ENCODE results near the gene DELE1. TPM values are rescaled to one million over a fixed set of nuclear protein-coding genes. Genes with fewer than 3 reads are reported as not detected.

The DELE1 gene
- total and polyA plus RNA-seq, 4 donors: 46.3 to 141 (median 69.2) TPM

DNA sequence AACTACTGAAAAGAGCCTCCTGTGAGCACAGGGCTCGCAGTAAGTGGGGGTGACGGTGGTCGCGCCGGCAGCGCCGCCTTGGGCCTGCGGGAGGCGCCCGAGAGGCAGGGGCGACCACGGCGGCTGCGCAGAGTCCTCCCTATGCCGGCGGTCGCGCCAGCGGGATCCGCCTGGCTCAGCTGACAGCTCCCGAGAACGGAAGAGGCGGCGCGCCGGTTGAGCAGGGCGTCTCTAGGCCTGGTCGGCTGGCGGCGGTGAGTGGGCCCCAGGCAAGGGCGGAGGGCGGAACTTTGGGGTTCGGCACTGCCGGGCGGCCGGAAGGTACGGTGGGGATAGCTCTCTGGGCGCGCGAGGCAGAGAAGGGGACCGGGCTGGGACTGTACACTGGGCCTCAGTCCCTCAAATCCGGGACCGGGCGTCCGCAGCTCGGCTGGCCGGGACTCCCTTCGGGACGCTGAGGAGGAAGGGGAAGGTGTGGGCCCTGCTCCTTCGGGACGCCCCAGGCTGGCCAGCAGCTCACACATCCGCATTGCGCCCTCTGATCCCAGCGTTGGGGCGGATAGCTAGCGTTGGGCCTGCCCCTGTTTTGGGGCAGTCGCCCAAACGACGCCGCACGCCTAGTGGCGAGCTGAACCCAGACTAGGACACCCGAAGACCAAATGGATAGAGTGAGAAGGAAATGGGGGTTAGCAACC is 45.4 kb downstream of the DELE1 start, which contains the start of gene RNF14:
TSS of gene RNF14 (plus strand) at position 192 of the 695 bp plus-strand sequence. CDS start 4,484 bp downstream, outside the sequence.
- DNase-seq: peak; percentile 95 to 96 (median 95)
- H3K36me3 ChIP-seq (ENCODE audit: control insufficient read depth in 4 of 4, insufficient read depth in 4 of 4, low read length in 4 of 4): peaks cover 3 to 7% (median 4%) of the 10 kb centered on the region in 4 donors
- TF ChIP-seq, protein P1, sequence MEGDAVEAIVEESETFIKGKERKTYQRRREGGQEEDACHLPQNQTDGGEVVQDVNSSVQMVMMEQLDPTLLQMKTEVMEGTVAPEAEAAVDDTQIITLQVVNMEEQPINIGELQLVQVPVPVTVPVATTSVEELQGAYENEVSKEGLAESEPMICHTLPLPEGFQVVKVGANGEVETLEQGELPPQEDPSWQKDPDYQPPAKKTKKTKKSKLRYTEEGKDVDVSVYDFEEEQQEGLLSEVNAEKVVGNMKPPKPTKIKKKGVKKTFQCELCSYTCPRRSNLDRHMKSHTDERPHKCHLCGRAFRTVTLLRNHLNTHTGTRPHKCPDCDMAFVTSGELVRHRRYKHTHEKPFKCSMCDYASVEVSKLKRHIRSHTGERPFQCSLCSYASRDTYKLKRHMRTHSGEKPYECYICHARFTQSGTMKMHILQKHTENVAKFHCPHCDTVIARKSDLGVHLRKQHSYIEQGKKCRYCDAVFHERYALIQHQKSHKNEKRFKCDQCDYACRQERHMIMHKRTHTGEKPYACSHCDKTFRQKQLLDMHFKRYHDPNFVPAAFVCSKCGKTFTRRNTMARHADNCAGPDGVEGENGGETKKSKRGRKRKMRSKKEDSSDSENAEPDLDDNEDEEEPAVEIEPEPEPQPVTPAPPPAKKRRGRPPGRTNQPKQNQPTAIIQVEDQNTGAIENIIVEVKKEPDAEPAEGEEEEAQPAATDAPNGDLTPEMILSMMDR (IDR thresholded peaks at IDR 0.05; ENCODE audit: control extremely low read depth, extremely low read depth): peak; percentile 78

DNA sequence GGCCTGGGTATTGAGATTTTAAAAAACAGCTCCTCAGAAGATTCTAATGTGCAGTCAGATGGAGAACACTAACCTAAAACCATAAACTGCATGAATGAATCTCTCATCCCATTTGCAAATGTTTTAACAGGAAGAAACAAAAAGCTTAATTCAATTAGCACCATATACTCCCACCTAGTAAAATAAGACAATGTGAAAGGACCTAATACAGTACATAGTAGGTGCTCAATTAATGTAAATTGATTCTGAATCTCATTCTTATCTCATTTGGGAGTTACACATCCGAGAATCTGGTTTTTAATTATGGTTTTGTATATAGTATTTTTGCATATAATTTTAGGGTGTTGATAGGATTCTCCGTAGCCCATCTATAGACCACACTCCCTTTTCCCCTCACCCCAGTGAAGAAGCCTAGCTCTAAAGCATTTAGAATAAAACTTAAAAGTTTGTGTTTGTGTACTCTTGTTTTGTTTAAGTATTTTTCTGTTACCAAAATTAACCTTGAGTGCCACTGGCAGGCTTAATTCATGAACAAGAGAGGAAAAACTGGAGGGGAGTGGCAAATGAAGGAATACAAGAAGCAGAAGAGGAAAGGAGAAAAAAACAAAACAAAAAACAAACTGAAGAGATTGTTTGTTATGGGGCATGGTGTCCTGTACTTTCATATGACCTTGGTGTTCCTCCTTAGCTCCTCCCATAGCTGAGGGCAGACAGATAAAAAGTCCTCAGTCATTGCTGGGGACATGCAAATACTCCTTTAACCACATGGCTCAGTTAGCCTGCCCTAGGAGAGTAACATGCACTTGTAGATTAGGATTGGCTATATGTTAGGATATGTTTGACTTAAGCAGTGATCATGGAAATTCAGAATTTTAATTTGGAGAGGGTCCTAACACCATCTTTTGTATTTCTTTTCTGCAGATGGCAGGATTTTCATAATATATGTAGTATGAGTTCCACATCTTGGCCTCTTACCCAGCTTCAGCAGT is 46.4 kb downstream of the DELE1 start:
- H3K4me1 ChIP-seq (ENCODE audit: control insufficient read depth in 5 of 5, insufficient read depth in 5 of 5, low read length in 5 of 5): peaks cover 0 to 16% (median 8%) of the 10 kb centered on the region in 5 donors
- no peaks in the 10 kb centered on the region for H3K9me3 ChIP-seq (ENCODE audit: control insufficient read depth in 4 of 4, insufficient read depth in 3 of 4, low read length in 3 of 4)
- peaks cover 5 to 14% (median 7%) of the 10 kb centered on the region in 4 donors for H3K36me3 ChIP-seq (ENCODE audit: control insufficient read depth in 4 of 4, insufficient read depth in 4 of 4, low read length in 4 of 4)
- peak overlapping the region; percentile 93 to 94 for H3K9ac ChIP-seq (ENCODE audit: insufficient read depth in 1 of 2, low read length in 2 of 2)
- peak overlapping the region; percentile 96 to 100 for H3K27ac ChIP-seq (ENCODE audit: low read depth in 1 of 2, low read length in 1 of 2)
- no peak for DNase-seq
- no peak for ATAC-seq (ENCODE audit: insufficient read depth, low FRiP score)
- WGBS, 2 donors: 80 to 81% methylated on average over 2 of the region's 2 CpGs
- H3K27me3 ChIP-seq (ENCODE audit: control insufficient read depth in 3 of 3, insufficient read depth in 3 of 3, low read length in 2 of 3): no peaks in the 10 kb centered on the region
- peak overlapping the region; percentile 83 for H3K4me3 ChIP-seq
- TF ChIP-seq, protein P1 (IDR thresholded peaks at IDR 0.05; ENCODE audit: control extremely low read depth, extremely low read depth): no peak

More for the DNA sequence above, 45.4 kb downstream of the DELE1 start, which contains the start of gene RNF14:
- H3K9ac ChIP-seq (ENCODE audit: insufficient read depth in 1 of 2, low read length in 2 of 2): peak within 1 kb of the TSS; percentile 93 to 94
- H3K27me3 ChIP-seq (ENCODE audit: control insufficient read depth in 3 of 3, insufficient read depth in 3 of 3, low read length in 2 of 3): no peaks in the 10 kb centered on the region
- ATAC-seq (ENCODE audit: insufficient read depth, low FRiP score): peak; percentile 96
- WGBS, 2 donors: 0 to 1% methylated on average over 62 to 63 of the region's 63 CpGs
- peak within 1 kb of the TSS; percentile 83 for H3K4me3 ChIP-seq
- H3K9me3 ChIP-seq (ENCODE audit: control insufficient read depth in 4 of 4, insufficient read depth in 3 of 4, low read length in 3 of 4): no peaks in the 10 kb centered on the region
- peaks cover 0 to 16% (median 8%) of the 10 kb centered on the region in 5 donors for H3K4me1 ChIP-seq (ENCODE audit: control insufficient read depth in 5 of 5, insufficient read depth in 5 of 5, low read length in 5 of 5)
- peak within 1 kb of the TSS; percentile 96 to 100 for H3K27ac ChIP-seq (ENCODE audit: low read depth in 1 of 2, low read length in 1 of 2)

DNA sequence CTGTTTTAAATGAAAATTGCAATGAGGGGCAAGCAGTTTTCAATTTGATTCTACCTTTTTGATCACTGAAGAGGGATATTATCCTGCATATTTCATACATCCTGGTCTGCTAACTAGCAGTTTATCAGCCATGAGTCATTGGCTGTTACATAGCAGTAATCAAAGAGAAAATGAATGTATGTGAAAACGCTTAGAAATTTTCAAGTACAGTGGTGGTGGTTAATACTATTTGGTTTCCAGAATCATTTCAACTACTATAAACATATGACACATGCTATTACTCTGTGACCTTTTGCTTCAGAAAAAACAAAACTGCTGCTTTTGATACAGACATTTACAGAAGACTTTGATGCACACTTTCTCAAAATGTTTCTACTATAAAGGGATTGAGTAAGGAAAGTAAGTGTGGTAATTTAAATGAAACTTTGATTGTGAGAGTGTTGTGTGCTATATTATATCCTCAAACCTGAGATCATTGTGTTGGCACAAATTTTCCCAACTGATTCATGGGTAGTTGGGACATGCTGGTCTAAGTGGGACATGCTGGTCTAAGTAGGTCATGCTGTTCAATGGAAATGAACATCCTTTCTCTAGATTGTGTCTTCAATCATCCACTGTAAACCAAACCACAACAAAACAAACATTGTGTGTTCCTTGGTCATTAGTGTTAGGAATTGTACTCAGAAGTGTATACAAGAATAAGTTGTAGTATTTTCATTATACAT is 50.4 kb downstream of the DELE1 start:
- peaks cover 16 to 34% (median 23%) of the 10 kb centered on the region in 4 donors for H3K36me3 ChIP-seq (ENCODE audit: control insufficient read depth in 4 of 4, insufficient read depth in 4 of 4, low read length in 4 of 4)
- peaks cover 0 to 16% (median 10%) of the 10 kb centered on the region in 5 donors for H3K4me1 ChIP-seq (ENCODE audit: control insufficient read depth in 5 of 5, insufficient read depth in 5 of 5, low read length in 5 of 5)
- H3K9me3 ChIP-seq (ENCODE audit: control insufficient read depth in 4 of 4, insufficient read depth in 3 of 4, low read length in 3 of 4): no peaks in the 10 kb centered on the region
- ATAC-seq (ENCODE audit: insufficient read depth, low FRiP score) (no peak), DNase-seq (no peak)
- TF ChIP-seq, protein P1 (IDR thresholded peaks at IDR 0.05; ENCODE audit: control extremely low read depth, extremely low read depth): no peak
- WGBS, 2 donors: 75 to 98% methylated on average over 1 of the region's 1 CpG
- no peaks in the 10 kb centered on the region for H3K27me3 ChIP-seq (ENCODE audit: control insufficient read depth in 3 of 3, insufficient read depth in 3 of 3, low read length in 2 of 3)
- no peak overlapping the region for H3K4me3 ChIP-seq
- H3K27ac ChIP-seq (ENCODE audit: low read depth in 1 of 2, low read length in 1 of 2): no peak overlapping the region
- H3K9ac ChIP-seq (ENCODE audit: insufficient read depth in 1 of 2, low read length in 2 of 2): no peak overlapping the region
